HG03439 (cell line): Measurements from ENCODE around the gene EXOC4.

Experiments used
- ATAC-seq: cut with Tn5 transposase; IDR thresholded peaks from one replicate; pipeline ENCODE4 v1.9.1; 2021; ENCODE audit warnings: mild to moderate bottlenecking, moderate library complexity; ENCODE audit not compliant: unreplicated experiment

Gene EXOC4

DNA sequence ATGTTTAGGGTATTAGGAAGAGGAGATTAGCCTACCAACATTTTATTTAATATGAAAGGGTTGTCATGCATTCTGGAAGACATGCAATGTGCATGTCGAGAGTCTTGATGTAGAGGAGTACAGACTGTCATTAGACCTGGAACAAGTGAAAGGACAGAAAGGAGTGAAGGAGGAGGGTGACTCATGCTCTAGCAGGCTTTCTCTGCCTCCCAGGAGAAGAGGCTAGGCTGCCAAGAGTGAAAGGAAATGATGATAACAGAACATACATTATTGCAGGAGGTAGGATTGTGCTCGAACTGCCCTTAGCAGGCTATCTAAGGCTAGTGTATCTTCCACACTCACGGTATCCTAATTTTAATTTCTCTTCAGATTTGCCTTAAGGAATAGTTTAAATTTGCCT lies 228.8 kb downstream of the EXOC4 start:
- ATAC-seq: no peak

DNA sequence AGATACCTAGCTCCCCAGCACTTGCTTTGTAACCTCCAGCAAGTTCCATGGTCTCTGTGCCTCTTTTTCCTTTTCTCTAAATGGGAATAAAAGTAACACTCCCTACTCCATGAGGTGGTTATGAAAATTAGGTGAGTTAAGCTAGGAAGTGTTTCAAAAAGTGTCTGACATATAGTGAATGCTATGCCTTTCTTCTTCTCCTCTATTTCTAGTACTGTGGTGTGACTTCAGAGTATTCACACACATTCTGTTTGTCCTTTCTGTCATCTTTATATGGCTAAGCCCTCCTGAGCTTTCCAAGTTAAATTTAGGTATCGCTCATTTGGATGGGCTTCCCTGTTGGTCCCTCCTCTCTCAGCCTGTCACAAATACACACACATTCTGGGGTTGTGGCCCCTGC lies 229.7 kb downstream of the EXOC4 start:
- ATAC-seq: no peak

- no peak for ATAC-seq
Observed at GRCh38 chr7:133484086-133484485, 231.2 kb downstream of the EXOC4 start.

- no peak for ATAC-seq
Observed at GRCh38 chr7:133489906-133490305, 237.0 kb downstream of the EXOC4 start.

DNA sequence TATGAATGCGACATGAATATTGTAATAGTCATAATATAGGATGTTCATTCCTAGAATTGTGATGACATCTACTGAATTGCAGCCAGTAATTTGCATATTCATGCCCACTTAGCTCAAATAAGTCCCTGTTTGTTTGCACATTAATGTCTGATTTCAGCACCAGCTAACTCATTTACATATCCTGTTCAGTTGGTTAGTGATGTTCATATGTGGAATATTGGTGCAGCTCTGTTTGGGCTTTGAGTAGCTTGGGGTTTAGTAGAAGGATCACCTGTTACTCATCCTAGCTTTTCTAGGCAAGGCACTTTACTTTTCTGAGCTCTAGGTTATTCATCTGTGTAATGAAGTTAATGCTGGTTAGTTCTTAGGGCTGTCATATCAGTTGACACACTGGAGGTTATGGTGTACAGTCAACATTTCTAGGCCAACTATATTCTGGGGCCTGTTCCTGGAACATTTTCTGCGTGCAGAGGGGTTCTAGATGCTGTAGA lies 238.4 kb downstream of the EXOC4 start:
- ATAC-seq: no peak

- ATAC-seq: no peak
Observed at GRCh38 chr7:133491846-133492652, 239.2 kb downstream of the EXOC4 start.

GRCh38 chr7:133497061-133497460 lies 244.2 kb downstream of the EXOC4 start:
- ATAC-seq: no peak

DNA sequence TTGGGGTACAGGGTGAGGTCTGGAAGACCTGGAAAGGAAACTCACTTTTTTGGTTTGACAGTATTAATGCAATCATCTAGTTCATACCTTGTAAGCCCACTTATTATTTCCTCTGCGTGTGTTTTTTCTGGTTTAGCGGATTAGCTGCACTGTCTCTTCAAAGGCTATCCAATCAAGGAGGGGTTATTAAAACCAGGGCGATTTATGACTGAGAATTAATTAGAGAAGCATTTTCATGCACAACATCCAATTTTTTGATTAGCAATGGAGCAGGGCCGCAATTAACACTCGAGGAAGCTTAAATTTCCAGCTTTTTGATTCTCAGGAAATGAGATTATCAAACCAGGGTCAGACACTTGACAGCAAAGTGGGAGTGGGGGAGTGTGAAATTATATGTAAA lies 248.9 kb downstream of the EXOC4 start:
- ATAC-seq: no peak

DNA sequence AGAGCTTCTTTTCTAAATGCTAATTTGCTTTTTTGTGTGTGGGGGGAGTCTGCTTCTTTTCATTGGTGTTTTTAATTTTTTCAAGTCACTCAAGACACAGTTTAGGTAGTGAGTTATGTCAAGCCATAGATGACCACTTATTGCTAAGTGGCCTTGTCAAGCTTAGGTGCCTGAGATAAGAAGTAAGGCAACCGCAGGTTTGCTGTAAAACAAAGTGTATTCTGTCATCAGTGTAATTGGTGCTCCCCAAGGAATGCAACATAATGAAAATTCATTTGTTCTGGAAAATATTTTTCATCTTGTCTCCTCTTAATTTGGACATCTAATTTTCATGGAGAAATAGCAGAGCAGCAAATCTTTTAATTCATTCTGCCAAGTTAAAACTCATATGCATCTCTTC lies 249.6 kb downstream of the EXOC4 start:
- ATAC-seq: no peak

GRCh38 chr7:133502972-133503371 lies 250.1 kb downstream of the EXOC4 start:
- no peak for ATAC-seq

- ATAC-seq: no peak
Observed at GRCh38 chr7:133504825-133505224, 251.9 kb downstream of the EXOC4 start.

DNA sequence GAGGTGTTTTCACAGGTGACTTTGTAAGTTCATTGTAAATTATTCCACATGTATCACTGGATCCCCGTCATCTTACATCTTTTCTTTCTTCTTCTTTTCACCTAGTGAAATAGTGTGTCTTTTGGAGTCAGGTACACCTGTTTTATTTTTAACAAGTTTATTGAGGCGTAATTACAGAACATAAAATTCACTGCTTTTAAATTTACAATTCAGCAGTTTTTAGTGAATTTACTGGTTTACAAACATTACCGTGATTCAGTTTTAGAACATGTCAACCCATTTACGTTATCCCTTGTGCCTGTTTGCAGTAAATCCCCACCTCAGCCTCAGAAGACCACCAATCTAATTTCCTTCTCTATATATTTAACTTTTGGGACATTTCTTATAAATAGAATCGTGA lies 256.9 kb downstream of the EXOC4 start:
- ATAC-seq: no peak

DNA sequence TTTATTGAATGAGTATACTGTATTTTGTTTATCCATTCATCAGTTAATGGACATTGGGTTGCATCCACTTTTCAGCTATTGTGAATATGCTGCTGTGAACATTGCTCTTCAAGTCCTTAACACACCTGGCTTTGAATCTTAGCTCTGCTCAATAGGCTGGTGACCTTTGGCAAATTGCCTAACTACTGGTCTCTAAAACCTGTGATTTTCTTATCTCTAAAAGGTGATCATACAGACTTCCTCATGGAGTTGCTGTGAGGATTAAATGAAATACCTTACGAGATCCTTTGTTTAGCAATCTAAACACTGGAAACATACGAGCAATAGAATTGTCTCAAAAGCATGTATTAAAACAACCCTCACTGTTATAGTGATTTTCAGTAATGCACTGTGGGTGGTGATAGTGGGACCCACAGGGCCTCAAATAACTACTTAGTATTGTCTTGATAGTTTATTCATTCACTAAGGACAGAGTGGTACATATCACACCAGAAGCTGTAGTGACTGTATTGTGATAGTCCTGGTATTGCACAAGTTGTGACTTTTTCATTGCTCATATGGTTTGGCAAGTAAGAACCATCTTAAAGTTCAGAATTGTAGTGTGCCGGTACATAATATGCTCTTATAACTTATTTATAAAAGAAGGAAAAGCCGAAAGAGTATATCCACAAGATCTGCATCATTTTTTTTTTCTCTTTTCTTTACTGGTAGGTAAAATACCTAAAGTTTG lies 257.6 kb downstream of the EXOC4 start:
- no peak for ATAC-seq

GRCh38 chr7:133511252-133511651 lies 258.4 kb downstream of the EXOC4 start:
- no peak for ATAC-seq

DNA sequence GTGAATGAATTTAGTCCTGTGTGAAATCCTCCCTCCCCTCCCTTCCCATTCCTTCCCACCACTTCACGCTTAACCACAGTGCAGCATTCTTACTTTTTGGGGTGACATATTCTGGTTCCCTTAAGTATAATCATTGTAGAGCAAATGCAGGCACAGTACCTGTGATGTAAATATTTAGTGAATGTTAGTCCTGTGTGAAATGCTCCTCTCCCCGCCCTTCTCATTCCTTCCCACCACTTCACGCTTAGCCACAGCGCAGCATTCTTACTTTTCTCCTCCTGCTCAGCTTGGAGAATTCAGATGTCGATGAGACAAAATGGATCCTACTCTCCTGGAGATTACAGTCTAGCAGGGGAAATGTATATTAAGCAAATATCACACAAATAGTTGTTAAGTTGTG lies 258.8 kb downstream of the EXOC4 start:
- no peak for ATAC-seq

DNA sequence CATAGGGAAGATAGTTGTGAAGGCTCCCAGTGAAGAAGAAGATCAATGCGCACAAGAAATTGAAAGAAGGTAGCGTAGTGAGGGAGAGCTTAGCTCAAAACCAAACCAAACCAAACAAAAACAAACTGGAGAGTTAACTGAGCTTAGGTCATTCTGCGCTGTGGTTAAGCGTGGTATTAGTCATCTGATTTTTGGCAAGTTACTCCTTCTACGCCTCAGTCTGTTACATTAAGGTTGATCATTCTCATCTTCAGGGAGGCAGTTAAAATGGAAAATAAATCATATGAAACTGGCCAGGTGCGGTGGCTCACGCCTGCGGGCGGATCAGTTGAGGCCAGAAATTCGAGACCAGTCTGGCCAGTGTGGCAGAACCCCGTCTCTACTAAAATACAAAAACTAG lies 259.7 kb downstream of the EXOC4 start:
- ATAC-seq: no peak

- ATAC-seq: no peak
Observed at GRCh38 chr7:133513608-133514007, 260.7 kb downstream of the EXOC4 start.

DNA sequence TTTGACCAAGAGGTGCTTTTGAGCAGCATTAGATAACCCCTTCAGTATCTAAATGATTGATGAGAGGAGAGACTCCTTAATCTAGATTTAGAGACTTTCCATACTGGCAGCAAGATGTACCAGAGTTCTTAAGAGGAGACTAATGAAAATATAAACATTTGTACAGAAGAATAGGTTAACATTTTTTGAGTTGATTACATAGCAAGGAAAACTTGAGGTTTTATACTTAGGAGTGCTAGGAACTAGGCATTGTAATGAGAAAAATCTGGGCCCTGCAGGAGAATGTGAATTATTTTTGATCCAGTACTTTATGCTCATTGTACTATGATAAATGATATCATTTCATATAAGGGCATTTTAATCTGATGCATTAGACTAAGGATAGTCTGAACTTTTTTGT lies 261.7 kb downstream of the EXOC4 start:
- ATAC-seq: no peak

DNA sequence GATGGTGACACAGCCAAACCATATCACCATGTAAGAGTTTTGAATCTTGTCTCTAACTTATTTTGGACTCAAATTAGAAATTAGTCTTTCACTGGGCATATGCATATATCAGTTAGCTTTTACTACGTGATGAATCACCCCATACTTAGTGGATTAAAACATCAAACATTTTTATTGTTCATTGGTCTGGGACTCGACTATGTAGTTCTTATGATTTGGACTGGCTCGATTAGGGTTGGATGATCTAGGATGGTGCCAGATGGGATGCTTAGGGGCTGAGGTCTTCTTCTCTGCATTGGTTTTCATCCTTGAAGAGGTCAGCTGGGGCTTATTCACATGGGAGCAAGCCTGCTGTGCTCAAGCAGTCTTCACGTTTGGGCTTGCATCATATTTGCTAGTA lies 264.9 kb downstream of the EXOC4 start:
- ATAC-seq: no peak

DNA sequence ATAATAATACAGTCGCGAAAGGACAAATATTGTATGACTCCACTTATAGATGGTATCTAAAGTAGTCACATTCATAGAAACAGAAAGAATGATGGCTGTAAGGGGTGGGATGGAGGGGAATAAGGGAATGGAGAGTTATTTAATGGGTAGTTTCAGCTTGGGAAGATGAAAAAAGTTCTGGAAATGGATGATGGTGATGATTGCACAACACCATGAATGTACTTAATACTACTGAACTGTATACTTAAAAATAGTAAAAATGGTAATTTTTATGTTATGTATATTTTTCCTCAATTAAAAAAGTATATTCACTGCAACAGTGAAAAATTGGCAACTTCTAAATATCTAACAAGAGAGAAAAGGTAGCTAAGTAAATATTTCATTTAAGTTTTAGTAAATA lies 265.8 kb downstream of the EXOC4 start:
- ATAC-seq: no peak

GRCh38 chr7:133520248-133520647 lies 267.4 kb downstream of the EXOC4 start:
- no peak for ATAC-seq

GRCh38 chr7:133522501-133522900 lies 269.6 kb downstream of the EXOC4 start:
- no peak for ATAC-seq
